ENCODE measurements around the gene LRP1. TPM values are rescaled to one million over a fixed set of nuclear protein-coding genes. Genes with fewer than 3 reads are reported as not detected.
A peak's percentile ranks its signal among the peaks of the same experiment; 100 is the strongest.

Gene LRP1
- total and polyA plus RNA-seq, 2 experiments from 2014 or later = 28.5 to 77.5 TPM

GRCh38 chr12:57237596-57237931 lies 109.3 kb downstream of the LRP1 start:
- Histone ChIP-seq H3K36me3 (peaks cover 13% of the 10 kb centered on the region), H3K27ac (no peak overlapping the region), H3K4me3 (no peak overlapping the region), H3K27me3 (peaks cover 96% of the 10 kb centered on the region), H3K4me1 (ENCODE audit: low read depth) (peaks cover 10% of the 10 kb centered on the region), H3K9me3 (ENCODE audit: low read depth) (no peaks in the 10 kb centered on the region)
- no peak for TF ChIP-seq CTCF (IDR thresholded peaks at IDR 0.05; ENCODE audit: low read depth, low read length)
- DNase-seq (ENCODE audit: low read depth in 1 of 2, low spot score in 1 of 2) = no peak

GRCh38 chr12:57237932-57238853 lies 109.9 kb downstream of the LRP1 start:
- TF ChIP-seq CTCF (IDR thresholded peaks at IDR 0.05; ENCODE audit: low read depth, low read length) = no peak
- no peak for DNase-seq (ENCODE audit: low read depth in 1 of 2, low spot score in 1 of 2)
- Histone ChIP-seq H3K9me3 (ENCODE audit: low read depth) (no peaks in the 10 kb centered on the region), H3K27ac (no peak overlapping the region), H3K4me1 (ENCODE audit: low read depth) (peaks cover 10% of the 10 kb centered on the region), H3K4me3 (peak overlapping the region; percentile 30), H3K36me3 (peaks cover 7% of the 10 kb centered on the region), H3K27me3 (peaks cover 100% of the 10 kb centered on the region)

GRCh38 chr12:57238854-57239554 lies 110.7 kb downstream of the LRP1 start:
- no peak overlapping the region for H3K27ac ChIP-seq
- peaks cover 95% of the 10 kb centered on the region for H3K27me3 ChIP-seq
- peak; percentile 90 to 92 for DNase-seq (ENCODE audit: low read depth in 1 of 2, low spot score in 1 of 2)
- H3K36me3 ChIP-seq = no peaks in the 10 kb centered on the region
- peaks cover 10% of the 10 kb centered on the region for H3K4me1 ChIP-seq (ENCODE audit: low read depth)
- no peaks in the 10 kb centered on the region for H3K9me3 ChIP-seq (ENCODE audit: low read depth)
- peak; percentile 100 for TF ChIP-seq CTCF (IDR thresholded peaks at IDR 0.05; ENCODE audit: low read depth, low read length)
- H3K4me3 ChIP-seq = peak overlapping the region; percentile 30

- peaks cover 89% of the 10 kb centered on the region for H3K27me3 ChIP-seq
- no peak for TF ChIP-seq CTCF (IDR thresholded peaks at IDR 0.05; ENCODE audit: low read depth, low read length)
- no peak overlapping the region for H3K27ac ChIP-seq
- H3K36me3 ChIP-seq = no peaks in the 10 kb centered on the region
- H3K4me3 ChIP-seq = peak overlapping the region; percentile 31
- peaks cover 10% of the 10 kb centered on the region for H3K4me1 ChIP-seq (ENCODE audit: low read depth)
- no peak for DNase-seq (ENCODE audit: low read depth in 1 of 2, low spot score in 1 of 2)
- H3K9me3 ChIP-seq (ENCODE audit: low read depth) = no peaks in the 10 kb centered on the region
These were observed 111.3 kb downstream of the LRP1 start for GRCh38 chr12:57239587-57240065.

GRCh38 chr12:57240066-57240921 lies 112.0 kb downstream of the LRP1 start:
- peak; percentile 13 for TF ChIP-seq CTCF (IDR thresholded peaks at IDR 0.05; ENCODE audit: low read depth, low read length)

More at GRCh38 chr12:57240066-57240921, 112.0 kb downstream of the LRP1 start:
- Histone ChIP-seq H3K27me3 (peaks cover 82% of the 10 kb centered on the region), H3K4me1 (ENCODE audit: low read depth) (peaks cover 10% of the 10 kb centered on the region), H3K36me3 (no peaks in the 10 kb centered on the region), H3K9me3 (ENCODE audit: low read depth) (no peaks in the 10 kb centered on the region), H3K27ac (no peak overlapping the region), H3K4me3 (peak overlapping the region; percentile 31)
- peak; percentile 41 to 50 for DNase-seq (ENCODE audit: low read depth in 1 of 2, low spot score in 1 of 2)

Data from cardiac muscle cell (in vitro differentiated cells and primary cell).